Lower lobe of right lung (tissue), 2 donors: ENCODE measurements around the gene NFILZ. TPM values are rescaled to one million over a fixed set of nuclear protein-coding genes. Genes with fewer than 3 reads are reported as not detected.

Experiments used
- ATAC-seq, 2 donors: fragments of 200-7000 bp; cut with Tn5 transposase; one replicate each; pipeline ENCODE4 v1.9.1; 2020 to 2022; ENCODE audit warnings: mild to moderate bottlenecking in 2 of 2, moderate library complexity in 2 of 2
- DNase-seq: peaks from one replicate; pipeline ENCODE4 v3.0.0-alpha.2; 2020
- H3K27ac ChIP-seq: fragments of 200-600 bp; one replicate; pipeline ENCODE4 v1.8.0; 2022
- H3K27me3 ChIP-seq: fragments of 200-600 bp; one replicate; pipeline ENCODE4 v1.8.0; 2022; ENCODE audit warnings: low read depth
- H3K36me3 ChIP-seq: fragments of 200-600 bp; one replicate; pipeline ENCODE4 v1.8.0; 2022; ENCODE audit warnings: mild to moderate bottlenecking
- H3K4me1 ChIP-seq: fragments of 200-600 bp; one replicate; pipeline ENCODE4 v1.8.0; 2022
- H3K4me3 ChIP-seq: fragments of 200-600 bp; one replicate; pipeline ENCODE4 v1.8.0; 2022; ENCODE audit warnings: mild to moderate bottlenecking
- H3K9me3 ChIP-seq: fragments of 200-600 bp; one replicate; pipeline ENCODE4 v1.8.0; 2022
- intact Hi-C: fragments of 100-400 bp; cut with DNase I; formaldehyde crosslinking; loops from one replicate; pipeline ENCODE4 v1.11.0; 2022
- total RNA-seq: library from RNA; stranded (reverse); fragmentation: NEBNext Ultra II Directional; extraction: Animal tissue kit (Norgen Biotek cat#: 25700); gene quantifications from one replicate; pipeline ENCODE4 v1.2.1, GENCODE V29; 2021
- TF ChIP-seq, protein P1 (sequence below): fragments of 200-600 bp; IDR thresholded peaks from one replicate; pipeline ENCODE4 v1.8.0; 2022; ENCODE audit warnings: antibody characterized with exemption, mild to moderate bottlenecking
- donor health status: DM: no; HTN: yes; CAD: no; lungs with severe emphysema.

The NFILZ gene
- total RNA-seq, 1 donor from 2014 or later = not detected

DNA sequence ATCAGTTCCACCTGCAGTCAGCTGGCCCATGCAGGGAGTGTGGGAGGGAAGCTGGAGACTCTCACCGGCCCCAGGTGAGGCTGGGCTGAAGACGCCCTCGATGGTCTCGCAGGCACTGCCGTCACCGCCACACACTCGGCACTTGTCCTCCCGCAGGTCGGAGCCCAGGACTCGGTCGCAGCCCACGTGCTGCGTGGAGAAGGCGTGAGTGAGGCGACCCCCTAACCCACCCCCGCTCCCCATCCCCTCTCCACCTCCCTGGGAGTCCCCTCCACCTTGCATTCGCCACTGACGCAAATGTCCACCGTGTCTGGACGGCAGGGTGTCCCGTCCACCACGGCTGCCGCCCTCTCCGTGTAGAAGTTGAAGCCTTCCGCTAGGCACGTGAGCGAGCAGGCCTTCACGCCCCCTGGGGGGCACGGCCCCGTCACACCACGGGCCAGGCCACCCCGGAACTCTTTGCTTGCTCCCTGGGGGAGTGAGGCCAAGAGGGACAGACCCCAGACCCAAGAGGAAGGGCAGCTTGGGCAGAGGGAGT, 41.2 kb upstream of the NFILZ start:
- Histone ChIP-seq H3K9me3 (no peaks in the 10 kb centered on the region), H3K27me3 (peaks cover 15% of the 10 kb centered on the region), H3K4me1 (peaks cover 15% of the 10 kb centered on the region), H3K4me3 (no peak overlapping the region), H3K36me3 (peaks cover 3% of the 10 kb centered on the region), H3K27ac (no peak overlapping the region)
- intact Hi-C loops = no loop called here
- no peak for DNase-seq
- TF ChIP-seq, protein P1, sequence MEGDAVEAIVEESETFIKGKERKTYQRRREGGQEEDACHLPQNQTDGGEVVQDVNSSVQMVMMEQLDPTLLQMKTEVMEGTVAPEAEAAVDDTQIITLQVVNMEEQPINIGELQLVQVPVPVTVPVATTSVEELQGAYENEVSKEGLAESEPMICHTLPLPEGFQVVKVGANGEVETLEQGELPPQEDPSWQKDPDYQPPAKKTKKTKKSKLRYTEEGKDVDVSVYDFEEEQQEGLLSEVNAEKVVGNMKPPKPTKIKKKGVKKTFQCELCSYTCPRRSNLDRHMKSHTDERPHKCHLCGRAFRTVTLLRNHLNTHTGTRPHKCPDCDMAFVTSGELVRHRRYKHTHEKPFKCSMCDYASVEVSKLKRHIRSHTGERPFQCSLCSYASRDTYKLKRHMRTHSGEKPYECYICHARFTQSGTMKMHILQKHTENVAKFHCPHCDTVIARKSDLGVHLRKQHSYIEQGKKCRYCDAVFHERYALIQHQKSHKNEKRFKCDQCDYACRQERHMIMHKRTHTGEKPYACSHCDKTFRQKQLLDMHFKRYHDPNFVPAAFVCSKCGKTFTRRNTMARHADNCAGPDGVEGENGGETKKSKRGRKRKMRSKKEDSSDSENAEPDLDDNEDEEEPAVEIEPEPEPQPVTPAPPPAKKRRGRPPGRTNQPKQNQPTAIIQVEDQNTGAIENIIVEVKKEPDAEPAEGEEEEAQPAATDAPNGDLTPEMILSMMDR = no peak
- no peak for ATAC-seq

DNA sequence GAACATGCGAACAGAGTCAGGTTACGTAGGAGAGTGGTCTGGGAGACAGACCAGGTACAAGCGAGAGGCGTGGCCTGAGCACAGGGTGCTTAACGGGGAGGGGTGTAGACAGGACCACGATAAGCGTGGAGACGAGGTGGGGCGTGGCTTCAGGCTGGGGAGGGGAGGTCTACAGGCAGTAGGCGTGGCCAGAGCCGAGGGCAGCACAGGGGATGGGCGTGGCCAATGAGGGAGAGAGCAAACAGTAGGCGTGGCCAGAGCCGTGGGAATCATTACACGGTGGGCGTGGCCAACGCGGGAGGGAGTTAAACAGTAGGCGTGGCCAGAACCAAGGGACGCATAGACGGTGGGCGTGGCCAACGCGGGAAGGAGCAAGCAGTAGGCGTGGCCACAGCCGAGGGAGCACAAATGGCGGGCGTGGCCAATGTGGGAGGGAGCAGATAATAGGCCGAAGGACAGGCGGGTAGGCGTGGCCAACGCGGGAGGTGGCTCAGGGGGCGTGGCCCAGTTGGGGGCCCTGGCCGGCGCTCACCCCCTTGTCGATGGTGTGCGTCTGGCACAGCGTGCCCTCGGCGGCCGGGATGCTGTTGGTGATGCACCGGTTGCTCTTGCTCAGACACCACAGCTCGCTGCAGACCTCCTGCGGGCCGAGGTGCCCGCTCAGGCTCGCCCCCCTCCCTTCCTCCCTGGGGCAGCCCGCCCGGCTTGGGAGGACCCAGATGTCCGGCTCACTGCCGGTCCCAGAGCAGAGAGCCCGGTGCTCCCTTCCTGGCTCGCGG, 38.0 kb upstream of the NFILZ start:
- Histone ChIP-seq H3K36me3 (peaks cover 21% of the 10 kb centered on the region), H3K4me1 (peaks cover 21% of the 10 kb centered on the region), H3K4me3 (peak overlapping the region; percentile 41), H3K27ac (peak overlapping the region; percentile 22), H3K9me3 (no peaks in the 10 kb centered on the region), H3K27me3 (peaks cover 15% of the 10 kb centered on the region)
- peak; percentile 92 for DNase-seq
- ATAC-seq = peak; percentile 84 to 91
- intact Hi-C loops = no loop called here
- TF ChIP-seq, protein P1 = no peak

DNA sequence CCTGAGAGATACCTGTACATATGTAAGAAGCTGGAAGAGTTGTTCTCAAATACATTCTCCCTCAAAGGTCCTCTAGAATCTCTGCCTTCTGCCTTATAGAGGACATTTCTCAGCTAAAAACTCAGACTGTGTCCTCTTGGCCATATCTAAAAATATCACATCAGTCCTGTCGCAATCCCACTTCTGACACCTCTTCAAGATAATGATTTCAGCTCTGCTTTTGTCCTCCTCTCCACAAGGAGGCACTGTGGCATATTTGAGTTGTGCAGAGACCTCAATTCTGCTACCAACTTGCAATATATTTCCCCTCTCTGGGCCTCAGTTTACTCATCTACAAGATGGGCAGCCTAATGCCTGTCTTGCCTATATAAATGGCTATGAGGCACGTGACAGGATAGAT, 36.5 kb upstream of the NFILZ start:
- Histone ChIP-seq H3K36me3 (peaks cover 27% of the 10 kb centered on the region), H3K4me1 (peaks cover 21% of the 10 kb centered on the region), H3K9me3 (no peaks in the 10 kb centered on the region), H3K27ac (no peak overlapping the region), H3K27me3 (peaks cover 15% of the 10 kb centered on the region), H3K4me3 (no peak overlapping the region)
- ATAC-seq = no peak
- no peak for DNase-seq
- intact Hi-C loops = no loop called here
- TF ChIP-seq, protein P1 = no peak

DNA sequence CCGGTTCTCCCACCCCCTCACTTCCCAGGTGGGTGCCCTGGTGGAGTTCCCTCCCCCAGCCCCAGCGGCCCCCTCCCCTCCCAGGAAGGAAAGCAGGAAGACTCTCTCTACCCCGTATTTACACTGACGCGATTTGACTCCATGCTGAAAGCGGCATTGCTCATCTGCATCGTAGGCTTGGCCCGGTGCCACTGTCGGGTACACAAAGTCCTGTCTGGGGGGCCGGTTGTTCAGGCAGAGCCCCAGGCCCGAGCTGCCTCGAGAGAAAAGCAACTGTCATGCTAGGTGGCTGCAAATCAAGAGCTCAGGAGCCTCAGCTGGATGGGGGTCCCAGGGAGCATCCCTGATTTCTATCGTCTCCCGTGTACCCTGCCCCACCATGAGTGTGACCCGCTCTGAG, 34.8 kb upstream of the NFILZ start:
- DNase-seq (no peak), ATAC-seq (no peak)
- H3K4me3 ChIP-seq = no peak overlapping the region
- intact Hi-C loops = no loop called here
- H3K27ac ChIP-seq = no peak overlapping the region
- H3K9me3 ChIP-seq = no peaks in the 10 kb centered on the region
- TF ChIP-seq, protein P1 = no peak
- peaks cover 15% of the 10 kb centered on the region for H3K27me3 ChIP-seq
- peaks cover 28% of the 10 kb centered on the region for H3K36me3 ChIP-seq
- peaks cover 21% of the 10 kb centered on the region for H3K4me1 ChIP-seq

DNA sequence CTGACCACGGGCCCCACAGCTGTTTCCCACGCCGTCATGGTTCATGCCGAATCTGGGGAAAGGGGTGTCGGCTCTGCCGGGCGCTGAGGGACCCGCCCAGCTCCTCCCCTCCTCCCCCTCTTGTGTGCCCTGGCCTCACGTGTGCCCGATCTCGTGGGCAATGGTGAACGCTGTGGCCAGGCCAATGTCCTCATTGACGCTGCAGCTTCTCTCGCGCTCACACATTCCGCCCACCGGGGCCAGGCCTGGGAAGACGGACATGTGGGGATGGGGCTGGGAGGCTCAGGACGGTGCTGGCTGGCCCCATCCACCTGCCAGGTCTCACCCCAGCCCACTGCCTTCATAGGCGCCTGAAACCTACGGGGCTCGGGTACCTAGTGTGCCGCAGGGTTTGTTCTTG, 34.3 kb upstream of the NFILZ start:
- peaks cover 33% of the 10 kb centered on the region for H3K36me3 ChIP-seq
- no peaks in the 10 kb centered on the region for H3K9me3 ChIP-seq
- peaks cover 21% of the 10 kb centered on the region for H3K4me1 ChIP-seq
- H3K27me3 ChIP-seq = peaks cover 15% of the 10 kb centered on the region
- H3K27ac ChIP-seq = no peak overlapping the region
- H3K4me3 ChIP-seq = no peak overlapping the region
- TF ChIP-seq, protein P1 = no peak
- intact Hi-C loops = no loop called here
- ATAC-seq (no peak), DNase-seq (no peak)
